KMS-11 (cell line): ENCODE measurements around the gene MRM3.
A peak's percentile ranks its signal among the peaks of the same experiment; 100 is the strongest.
"Not testable (repeated sequence)": the region's sequence is repeated elsewhere in the genome, so short reads cannot be mapped to it uniquely, and the experiment has no call there.

Experiments used
- H2AFZ ChIP-seq: fragments of 200-600 bp; sonication (generic); 2 replicates; pipeline ENCODE4 v1.6.1; 2016; ENCODE audit warnings: antibody characterized with exemption, mixed run types, low read depth
- H3K27ac ChIP-seq: fragments of 200-600 bp; sonication (generic); 2 replicates; pipeline ENCODE4 v1.6.1; 2016; ENCODE audit warnings: mild to moderate bottlenecking, mixed run types
- H3K27me3 ChIP-seq: fragments of 200-600 bp; sonication (generic); 2 replicates; pipeline ENCODE4 v1.6.1; 2017; ENCODE audit warnings: mild to moderate bottlenecking, low read depth, mixed run types, moderate library complexity; ENCODE audit not compliant: insufficient read depth
- H3K36me3 ChIP-seq: fragments of 200-600 bp; sonication (generic); 2 replicates; pipeline ENCODE4 v1.6.1; 2017; ENCODE audit warnings: mild to moderate bottlenecking, mixed run types; ENCODE audit not compliant: insufficient read depth
- H3K4me1 ChIP-seq: fragments of 200-600 bp; sonication (generic); 2 replicates; pipeline ENCODE4 v1.6.1; 2016; ENCODE audit warnings: mild to moderate bottlenecking, low read depth, mixed run types; ENCODE audit not compliant: poor library complexity, severe bottlenecking
- H3K4me2 ChIP-seq: fragments of 200-600 bp; sonication (generic); 2 replicates; pipeline ENCODE4 v1.7.0; 2016; ENCODE audit warnings: mild to moderate bottlenecking, mixed run types
- H3K4me3 ChIP-seq: fragments of 200-600 bp; sonication (generic); IDR thresholded peaks from 2 replicates; pipeline ENCODE4 v1.6.1; 2017; ENCODE audit warnings: low read depth, low read length, mixed read lengths; ENCODE audit not compliant: insufficient read depth
- H3K79me2 ChIP-seq: fragments of 200-600 bp; sonication (generic); 2 replicates; pipeline ENCODE4 v1.6.1; 2016; ENCODE audit warnings: low read depth, mixed run types; ENCODE audit not compliant: insufficient read depth
- H3K9ac ChIP-seq: fragments of 200-600 bp; sonication (generic); 2 replicates; pipeline ENCODE4 v1.6.1; 2016; ENCODE audit warnings: mild to moderate bottlenecking, mixed run types
- H4K20me1 ChIP-seq: fragments of 200-600 bp; sonication (generic); 2 replicates; pipeline ENCODE4 v1.6.1; 2016; ENCODE audit warnings: mild to moderate bottlenecking, mixed run types; ENCODE audit not compliant: insufficient read depth
- TF ChIP-seq, protein P1 (sequence below): fragments of 200-600 bp; sonication (generic); conservative IDR thresholded peaks from 2 replicates; pipeline ENCODE4 v1.6.1; 2017; ENCODE audit warnings: low read depth, mild to moderate bottlenecking, antibody characterized with exemption, low read length, moderate library complexity, mixed read lengths

MRM3 gene

DNA sequence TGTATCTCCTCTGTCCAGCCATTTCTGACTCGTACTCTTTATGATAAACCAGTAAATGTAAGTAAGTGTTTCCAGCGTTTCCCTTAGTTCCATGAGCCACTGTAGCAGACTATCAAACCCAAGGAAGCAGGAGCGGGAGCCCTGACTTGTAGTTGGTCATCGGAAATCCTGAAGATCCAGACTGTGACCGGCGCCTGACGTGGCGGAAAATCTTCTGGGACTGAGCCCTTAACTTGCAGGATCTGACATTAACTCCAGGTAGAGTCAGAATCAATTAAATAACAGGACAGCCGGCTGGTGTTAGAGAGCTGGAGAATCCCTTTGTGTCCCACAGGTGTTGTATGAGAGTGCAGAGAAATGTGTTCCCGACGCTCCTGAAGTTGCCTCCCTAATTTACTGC is 4.1 kb upstream of the MRM3 start:
- Histone ChIP-seq H3K27me3 (no peaks in the 10 kb centered on the region), H2AFZ (no peak overlapping the region), H3K9ac (no peak overlapping the region), H3K4me2 (no peak overlapping the region), H4K20me1 (no peaks in the 10 kb centered on the region), H3K27ac (no peak overlapping the region), H3K79me2 (peaks cover 8% of the 10 kb centered on the region), H3K36me3 (no peaks in the 10 kb centered on the region), H3K4me3 (no peak overlapping the region), H3K4me1 (peaks cover 8% of the 10 kb centered on the region)
- TF ChIP-seq, protein P1, sequence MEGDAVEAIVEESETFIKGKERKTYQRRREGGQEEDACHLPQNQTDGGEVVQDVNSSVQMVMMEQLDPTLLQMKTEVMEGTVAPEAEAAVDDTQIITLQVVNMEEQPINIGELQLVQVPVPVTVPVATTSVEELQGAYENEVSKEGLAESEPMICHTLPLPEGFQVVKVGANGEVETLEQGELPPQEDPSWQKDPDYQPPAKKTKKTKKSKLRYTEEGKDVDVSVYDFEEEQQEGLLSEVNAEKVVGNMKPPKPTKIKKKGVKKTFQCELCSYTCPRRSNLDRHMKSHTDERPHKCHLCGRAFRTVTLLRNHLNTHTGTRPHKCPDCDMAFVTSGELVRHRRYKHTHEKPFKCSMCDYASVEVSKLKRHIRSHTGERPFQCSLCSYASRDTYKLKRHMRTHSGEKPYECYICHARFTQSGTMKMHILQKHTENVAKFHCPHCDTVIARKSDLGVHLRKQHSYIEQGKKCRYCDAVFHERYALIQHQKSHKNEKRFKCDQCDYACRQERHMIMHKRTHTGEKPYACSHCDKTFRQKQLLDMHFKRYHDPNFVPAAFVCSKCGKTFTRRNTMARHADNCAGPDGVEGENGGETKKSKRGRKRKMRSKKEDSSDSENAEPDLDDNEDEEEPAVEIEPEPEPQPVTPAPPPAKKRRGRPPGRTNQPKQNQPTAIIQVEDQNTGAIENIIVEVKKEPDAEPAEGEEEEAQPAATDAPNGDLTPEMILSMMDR = no peak

DNA sequence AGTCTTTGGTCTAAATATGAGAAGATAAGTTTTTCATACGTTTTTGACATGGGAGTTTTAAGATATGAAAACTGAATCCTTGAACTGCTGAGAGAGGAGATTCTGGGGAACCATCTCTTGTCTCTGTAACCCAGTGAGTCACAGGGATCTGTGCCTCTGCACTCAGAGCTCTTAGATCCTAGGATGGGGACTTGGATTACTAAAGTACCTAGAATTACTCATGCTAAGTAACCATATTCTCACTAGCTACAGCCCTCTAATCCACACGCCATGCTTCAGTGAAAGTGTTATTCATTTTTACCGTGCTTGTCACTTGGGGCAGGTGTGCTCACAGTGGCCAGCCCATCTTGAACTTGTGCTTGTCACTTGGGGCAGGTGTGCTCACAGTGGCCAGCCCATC is 2.0 kb downstream of the MRM3 start:
- Histone ChIP-seq H3K36me3 (no peaks in the 10 kb centered on the region), H3K4me2 (peak overlapping the region; percentile 89; the same call in 1 of the 2 replicates), H3K4me1 (peaks cover 10% of the 10 kb centered on the region), H4K20me1 (no peaks in the 10 kb centered on the region), H3K4me3 (no peak overlapping the region), H3K27ac (no peak overlapping the region), H3K9ac (no peak overlapping the region), H2AFZ (no peak overlapping the region), H3K79me2 (peaks cover 19% of the 10 kb centered on the region), H3K27me3 (no peaks in the 10 kb centered on the region)
- TF ChIP-seq, protein P1 = no peak

DNA sequence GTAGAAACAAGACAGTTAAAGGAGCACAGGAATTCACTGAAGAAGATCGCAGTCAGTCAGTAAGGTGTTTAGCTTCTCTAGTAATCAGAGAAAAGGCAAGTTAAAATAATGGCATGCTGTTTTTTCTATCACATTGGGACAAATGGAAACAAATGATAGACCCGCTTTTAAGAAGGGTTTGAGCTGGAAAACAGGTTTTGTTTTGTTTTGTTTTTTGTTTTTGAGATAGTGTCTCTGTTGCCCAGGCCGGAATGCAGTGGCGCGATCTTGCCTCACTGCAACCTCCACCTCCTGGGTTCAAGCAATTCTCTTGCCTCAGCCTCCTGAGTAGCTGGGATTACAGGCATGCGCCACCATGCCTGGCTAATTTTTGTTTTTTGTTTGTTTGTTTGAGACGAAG is 3.7 kb downstream of the MRM3 start:
- H3K36me3 ChIP-seq, H3K9ac ChIP-seq, H3K4me3 ChIP-seq, H3K27me3 ChIP-seq, H3K27ac ChIP-seq, H4K20me1 ChIP-seq, H3K4me1 ChIP-seq, H3K4me2 ChIP-seq, H2AFZ ChIP-seq: not testable (repeated sequence)
- peaks cover 19% of the 10 kb centered on the region for H3K79me2 ChIP-seq

DNA sequence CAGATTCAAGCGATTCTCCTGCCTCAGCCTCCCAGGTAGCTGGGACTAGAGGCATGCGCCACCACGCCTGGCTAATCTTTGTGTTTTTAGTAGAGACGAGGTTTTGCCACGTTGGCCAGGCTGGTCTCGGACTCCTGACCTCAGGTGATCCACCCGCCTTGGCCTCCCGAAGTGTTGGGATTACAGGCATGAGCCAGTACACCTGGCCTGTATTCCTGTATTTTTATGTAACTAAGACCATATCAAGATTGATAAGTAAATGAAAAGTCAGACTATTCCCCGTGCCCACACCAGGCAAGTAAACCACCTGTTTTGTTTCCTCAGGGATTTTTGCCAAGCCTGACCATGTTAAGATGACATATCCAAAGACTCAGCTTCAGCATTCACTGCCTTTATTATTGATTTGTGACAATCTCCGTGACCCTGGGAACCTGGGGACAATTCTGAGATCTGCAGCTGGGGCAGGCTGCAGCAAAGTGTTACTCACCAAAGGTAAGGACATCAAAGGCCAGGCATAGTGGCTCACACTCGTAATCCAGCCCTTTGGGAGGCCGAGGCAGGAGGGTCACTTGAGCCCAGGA is 5.6 kb downstream of the MRM3 start:
- H3K79me2 ChIP-seq = peaks cover 15% of the 10 kb centered on the region
- no peak overlapping the region for H3K9ac ChIP-seq
- no peaks in the 10 kb centered on the region for H4K20me1 ChIP-seq
- no peak overlapping the region for H3K27ac ChIP-seq
- H3K27me3 ChIP-seq = no peaks in the 10 kb centered on the region
- H3K4me2 ChIP-seq = no peak overlapping the region
- H3K4me1 ChIP-seq = peaks cover 10% of the 10 kb centered on the region
- H3K36me3 ChIP-seq = no peaks in the 10 kb centered on the region
- no peak overlapping the region for H3K4me3 ChIP-seq
- TF ChIP-seq, protein P1 = no peak
- no peak overlapping the region for H2AFZ ChIP-seq

DNA sequence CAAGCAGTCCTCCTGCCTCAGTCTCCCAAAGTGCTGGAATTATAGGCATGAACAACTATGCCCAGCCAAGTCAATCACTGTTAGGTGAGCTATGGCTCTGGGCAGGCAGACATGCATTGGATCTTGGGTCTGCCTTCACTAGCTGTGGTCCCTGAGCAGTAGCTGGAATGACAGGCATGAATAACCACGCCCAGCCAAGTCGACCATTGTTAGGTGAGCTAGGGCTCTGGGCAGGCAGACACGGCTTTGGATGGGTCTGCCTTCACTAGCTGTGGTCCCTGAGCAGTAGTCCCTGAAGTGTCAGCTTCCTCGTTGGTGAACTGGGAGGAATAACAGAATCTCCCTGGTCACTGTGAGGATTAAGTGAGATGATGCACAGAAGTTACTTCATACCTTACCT is 6.4 kb downstream of the MRM3 start:
- TF ChIP-seq, protein P1 = no peak
- Histone ChIP-seq H3K79me2 (peaks cover 6% of the 10 kb centered on the region), H4K20me1 (no peaks in the 10 kb centered on the region)

More for the DNA sequence above, 6.4 kb downstream of the MRM3 start:
- Histone ChIP-seq H3K4me2 (no peak overlapping the region), H3K27ac (no peak overlapping the region), H3K4me3 (no peak overlapping the region), H3K27me3 (no peaks in the 10 kb centered on the region), H2AFZ (no peak overlapping the region), H3K9ac (no peak overlapping the region), H3K36me3 (no peaks in the 10 kb centered on the region), H3K4me1 (peaks cover 9% of the 10 kb centered on the region)
